Measurements from ENCODE around the gene TEAD3. TPM values are rescaled to one million over a fixed set of nuclear protein-coding genes. Genes with fewer than 3 reads are reported as not detected.

Gene TEAD3
- total RNA-seq = 22.2 and 32.2 TPM in 2 replicates

GRCh38 chr6:35496841-35497570 is at the start of gene TEAD3:
TSS of gene TEAD3 (minus strand) at chr6:35497079.

GRCh38 chr6:35512740-35513139 is 15.9 kb upstream of the TEAD3 start, which contains the start of gene TULP1:
TSS of gene TULP1 (minus strand) at chr6:35512896. CDS start at chr6:35512858, 38 bp downstream.

GRCh38 chr6:35468181-35468979 is 28.5 kb downstream of the TEAD3 start, which contains the start of gene RPL10A:
TSS of gene RPL10A (plus strand) at chr6:35468401. CDS start at chr6:35468435, 34 bp downstream.

GRCh38 chr6:35452183-35453090 is 44.4 kb downstream of the TEAD3 start, which contains the start of gene FANCE:
TSS of gene FANCE (plus strand) at chr6:35452338. CDS start at chr6:35452546, 208 bp downstream.

Other genes starting within 250 kb of the TEAD3 start
- 18.7 and 26.9 TPM in 2 replicates for gene ZNF76, start 237.3 kb downstream of the TEAD3 start, total RNA-seq
- gene DEF6, start 199.3 kb downstream of the TEAD3 start, total RNA-seq = 2.6 and 3.2 TPM in 2 replicates
- gene PPARD, start 154.5 kb downstream of the TEAD3 start, total RNA-seq = 18.1 and 20.9 TPM in 2 replicates
- 4.8 and 10.8 TPM in 2 replicates for gene FANCE, start 44.7 kb downstream of the TEAD3 start, total RNA-seq
- 1,601 and 1,898 TPM in 2 replicates for gene RPL10A, start 28.7 kb downstream of the TEAD3 start, total RNA-seq
- gene TULP1, start 15.8 kb upstream of the TEAD3 start, total RNA-seq = not detected in 2 replicates
- gene FKBP5, start 191.8 kb upstream of the TEAD3 start, total RNA-seq = 48.2 and 81.6 TPM in 2 replicates
- gene ARMC12, start 240.0 kb upstream of the TEAD3 start, total RNA-seq = 0.65 and 0.89 TPM in 2 replicates